DOHH2 (cell line): Measurements from ENCODE around the gene GPHN.

Experiments
- H3F3A ChIP-seq: fragments of 200-600 bp; sonication (generic), shearing (Covaris generic); 2 replicates; pipeline ENCODE4 v1.6.0; 2016; ENCODE audit warnings: antibody characterized with exemption, mild to moderate bottlenecking; ENCODE audit not compliant: control insufficient read depth, insufficient read depth
- H3K27ac ChIP-seq: fragments of 200-600 bp; sonication (generic); 2 replicates; pipeline ENCODE4 v1.5.1; 2014; ENCODE audit warnings: low read depth, mild to moderate bottlenecking, low read length, moderate library complexity
- H3K27me3 ChIP-seq: fragments of 200-600 bp; sonication (generic); 2 replicates; pipeline ENCODE4 v1.6.1; 2014; ENCODE audit warnings: mild to moderate bottlenecking, low read length, mixed read lengths; ENCODE audit not compliant: control insufficient read depth
- H3K36me3 ChIP-seq: fragments of 200-600 bp; sonication (generic); 2 replicates; pipeline ENCODE4 v1.6.1; 2014; ENCODE audit warnings: mild to moderate bottlenecking, low read length, moderate library complexity, mixed read lengths; ENCODE audit not compliant: control insufficient read depth
- H3K4me1 ChIP-seq: fragments of 200-600 bp; sonication (generic); 2 replicates; pipeline ENCODE4 v1.6.1; 2014; ENCODE audit warnings: mild to moderate bottlenecking, low read length, mixed read lengths; ENCODE audit not compliant: control insufficient read depth
- H3K4me2 ChIP-seq: fragments of 200-600 bp; sonication (generic); 2 replicates; pipeline ENCODE4 v1.6.0; 2014; ENCODE audit warnings: mild to moderate bottlenecking, low read length, moderate library complexity
- H3K4me3 ChIP-seq: fragments of 200-600 bp; sonication (generic); 2 replicates; pipeline ENCODE4 v1.5.1; 2014; ENCODE audit warnings: mild to moderate bottlenecking, low read length, mixed read lengths
- H3K79me2 ChIP-seq: fragments of 200-600 bp; sonication (generic); 2 replicates; pipeline ENCODE4 v1.6.1; 2014; ENCODE audit warnings: mild to moderate bottlenecking, low read length, mixed read lengths; ENCODE audit not compliant: control insufficient read depth
- H3K9me2 ChIP-seq: fragments of 200-600 bp; sonication (generic); replicated peaks from 2 replicates; pipeline ENCODE4 v1.6.1; 2014; ENCODE audit warnings: mild to moderate bottlenecking, low read length, mixed read lengths; ENCODE audit not compliant: control insufficient read depth
- H3K9me3 ChIP-seq: fragments of 200-600 bp; sonication (generic); 2 replicates; pipeline ENCODE4 v1.6.1; 2014; ENCODE audit warnings: antibody characterized with exemption, low read length, mixed read lengths; ENCODE audit not compliant: control insufficient read depth, insufficient read depth
- H4K20me1 ChIP-seq: fragments of 200-600 bp; sonication (generic); 2 replicates; pipeline ENCODE4 v1.6.0; 2014; ENCODE audit warnings: low read depth, mild to moderate bottlenecking, antibody characterized with exemption, low read length, moderate library complexity; ENCODE audit not compliant: control insufficient read depth, insufficient read depth
- EZH2phosphoT487 ChIP-seq: fragments of 200-600 bp; sonication (generic); IDR thresholded peaks from 2 replicates; pipeline ENCODE4 v1.6.1; 2017; ENCODE audit warnings: borderline replicate concordance, mild to moderate bottlenecking, antibody characterized with exemption, low read length, moderate library complexity, mixed read lengths
- TF ChIP-seq, protein P1 (sequence below): fragments of 200-600 bp; sonication (generic); IDR thresholded peaks from one replicate; pipeline ENCODE4 v1.5.1; 2014; ENCODE audit warnings: antibody characterized with exemption, mild to moderate bottlenecking, low read depth, low read length; ENCODE audit not compliant: poor library complexity, severe bottlenecking

The GPHN gene

DNA sequence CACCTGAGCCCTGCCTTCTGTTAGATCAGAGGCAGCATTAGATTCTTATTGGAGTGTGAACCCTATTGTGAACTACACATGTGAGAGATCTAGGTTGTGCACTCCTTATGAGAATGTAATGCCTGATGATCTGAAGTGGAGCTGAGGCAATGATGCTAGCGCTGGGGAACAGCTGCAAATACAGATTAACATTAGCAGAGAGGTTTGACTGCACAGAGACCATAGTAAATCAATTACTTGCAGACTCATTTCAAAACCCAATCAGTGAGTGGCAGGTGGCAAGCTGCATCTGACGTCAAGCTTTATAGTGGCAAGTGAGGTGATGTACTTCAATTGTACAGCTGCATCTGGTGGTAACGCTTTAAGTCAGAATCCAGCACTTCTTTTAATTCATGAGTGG is 141.6 kb downstream of the GPHN start:
- TF ChIP-seq, protein P1, sequence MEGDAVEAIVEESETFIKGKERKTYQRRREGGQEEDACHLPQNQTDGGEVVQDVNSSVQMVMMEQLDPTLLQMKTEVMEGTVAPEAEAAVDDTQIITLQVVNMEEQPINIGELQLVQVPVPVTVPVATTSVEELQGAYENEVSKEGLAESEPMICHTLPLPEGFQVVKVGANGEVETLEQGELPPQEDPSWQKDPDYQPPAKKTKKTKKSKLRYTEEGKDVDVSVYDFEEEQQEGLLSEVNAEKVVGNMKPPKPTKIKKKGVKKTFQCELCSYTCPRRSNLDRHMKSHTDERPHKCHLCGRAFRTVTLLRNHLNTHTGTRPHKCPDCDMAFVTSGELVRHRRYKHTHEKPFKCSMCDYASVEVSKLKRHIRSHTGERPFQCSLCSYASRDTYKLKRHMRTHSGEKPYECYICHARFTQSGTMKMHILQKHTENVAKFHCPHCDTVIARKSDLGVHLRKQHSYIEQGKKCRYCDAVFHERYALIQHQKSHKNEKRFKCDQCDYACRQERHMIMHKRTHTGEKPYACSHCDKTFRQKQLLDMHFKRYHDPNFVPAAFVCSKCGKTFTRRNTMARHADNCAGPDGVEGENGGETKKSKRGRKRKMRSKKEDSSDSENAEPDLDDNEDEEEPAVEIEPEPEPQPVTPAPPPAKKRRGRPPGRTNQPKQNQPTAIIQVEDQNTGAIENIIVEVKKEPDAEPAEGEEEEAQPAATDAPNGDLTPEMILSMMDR = no peak
- no peak for TF ChIP-seq EZH2phosphoT487
- Histone ChIP-seq H3K27ac (no peak overlapping the region), H3K36me3 (no peaks in the 10 kb centered on the region), H3K27me3 (no peaks in the 10 kb centered on the region), H3K4me1 (no peaks in the 10 kb centered on the region), H3K9me2 (no peaks in the 10 kb centered on the region), H3F3A (no peaks in the 10 kb centered on the region), H3K4me2 (no peak overlapping the region), H3K9me3 (no peaks in the 10 kb centered on the region), H4K20me1 (peaks cover 3% of the 10 kb centered on the region; the same call in 1 of the 2 replicates), H3K4me3 (no peak overlapping the region), H3K79me2 (peaks cover 67% of the 10 kb centered on the region)

DNA sequence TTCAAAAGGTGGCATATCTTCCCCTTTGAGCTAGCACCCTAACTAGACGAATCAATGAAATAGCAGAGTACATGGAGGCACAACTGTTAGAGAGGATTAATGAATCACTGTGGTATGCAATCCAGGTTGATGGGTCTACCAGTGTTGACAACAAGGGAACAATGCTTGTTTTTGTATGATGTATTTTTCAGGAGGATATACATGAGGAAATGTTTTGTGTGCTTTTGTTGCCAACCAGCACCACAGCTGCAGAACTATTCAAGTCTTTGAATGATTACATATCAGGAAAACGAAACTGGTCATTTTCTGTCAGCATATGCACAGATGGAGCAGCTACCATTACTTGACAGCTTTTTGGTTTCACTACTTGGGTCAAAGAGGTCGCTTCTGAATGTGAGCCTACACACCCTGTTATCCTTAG is 142.6 kb downstream of the GPHN start:
- Histone ChIP-seq H3K4me2 (no peak overlapping the region), H4K20me1 (peaks cover 3% of the 10 kb centered on the region; the same call in 1 of the 2 replicates), H3K27ac (no peak overlapping the region), H3K9me2 (no peaks in the 10 kb centered on the region), H3K9me3 (0 out of 2 replicates have a peak, but pooled peaks cover under 1% of the 10 kb centered on the region), H3F3A (no peaks in the 10 kb centered on the region), H3K4me1 (no peaks in the 10 kb centered on the region), H3K4me3 (no peak overlapping the region), H3K27me3 (no peaks in the 10 kb centered on the region), H3K79me2 (peaks cover 69% of the 10 kb centered on the region), H3K36me3 (no peaks in the 10 kb centered on the region)
- no peak for TF ChIP-seq EZH2phosphoT487
- TF ChIP-seq, protein P1 = no peak

DNA sequence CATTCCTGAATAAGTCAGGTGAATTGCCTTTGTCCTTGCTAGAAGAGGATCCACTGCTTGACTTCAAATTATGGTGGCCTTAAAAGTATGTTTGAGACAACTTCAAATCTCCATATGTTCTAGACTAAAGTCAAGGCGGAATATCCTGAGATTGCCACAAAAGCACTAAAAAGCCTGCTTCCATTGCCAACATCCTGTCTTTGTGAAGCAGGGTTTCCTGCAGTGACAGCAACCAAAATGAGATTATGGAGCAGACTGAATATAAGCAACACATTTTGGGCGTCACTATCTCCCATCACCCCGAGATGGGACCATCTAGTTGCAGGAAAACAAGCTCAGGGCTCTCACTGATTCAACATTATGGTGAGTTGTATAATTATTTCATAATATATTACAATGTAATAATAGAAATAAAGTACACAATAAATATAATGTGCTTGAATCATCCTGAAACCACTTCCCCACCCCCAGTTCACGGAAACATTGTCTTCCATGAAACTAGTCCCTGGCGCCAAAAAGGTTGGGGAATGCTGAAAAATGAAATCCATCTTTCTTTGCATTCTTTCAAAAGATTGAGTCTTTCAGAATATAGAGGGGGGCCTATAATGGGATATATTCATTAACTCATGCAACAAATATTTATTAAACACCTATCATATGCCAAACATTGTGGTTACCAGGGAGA is 143.7 kb downstream of the GPHN start:
- no peak for TF ChIP-seq EZH2phosphoT487
- TF ChIP-seq, protein P1 = no peak
- Histone ChIP-seq H3F3A (no peaks in the 10 kb centered on the region), H3K4me3 (no peak overlapping the region), H3K9me2 (no peaks in the 10 kb centered on the region), H4K20me1 (peaks cover 3% of the 10 kb centered on the region; the same call in 1 of the 2 replicates), H3K36me3 (no peaks in the 10 kb centered on the region), H3K4me2 (no peak overlapping the region), H3K27ac (no peak overlapping the region), H3K4me1 (no peaks in the 10 kb centered on the region), H3K27me3 (no peaks in the 10 kb centered on the region), H3K79me2 (peaks cover 72% of the 10 kb centered on the region), H3K9me3 (peaks cover 12% of the 10 kb centered on the region; the same call in 1 of the 2 replicates)
